Forelimb muscle (tissue), 1 donor: Measurements from ENCODE around the gene SLC6A17. TPM values are rescaled to one million over a fixed set of nuclear protein-coding genes. Genes with fewer than 3 reads are reported as not detected.

ENCODE experiments used
- DNase-seq: peaks from one replicate; pipeline ENCODE4 v3.0.0-alpha.2; 2013; ENCODE audit warnings: low read depth
- polyA plus RNA-seq: library from polyadenylated mRNA; unstranded; fragments of 120-200 nt; gene quantifications from one replicate; pipeline ENCODE4 v1.2.1, GENCODE V29; 2013; ENCODE audit not compliant: insufficient read length

Gene SLC6A17
- polyA plus RNA-seq, 1 donor: 0.25 TPM

DNA sequence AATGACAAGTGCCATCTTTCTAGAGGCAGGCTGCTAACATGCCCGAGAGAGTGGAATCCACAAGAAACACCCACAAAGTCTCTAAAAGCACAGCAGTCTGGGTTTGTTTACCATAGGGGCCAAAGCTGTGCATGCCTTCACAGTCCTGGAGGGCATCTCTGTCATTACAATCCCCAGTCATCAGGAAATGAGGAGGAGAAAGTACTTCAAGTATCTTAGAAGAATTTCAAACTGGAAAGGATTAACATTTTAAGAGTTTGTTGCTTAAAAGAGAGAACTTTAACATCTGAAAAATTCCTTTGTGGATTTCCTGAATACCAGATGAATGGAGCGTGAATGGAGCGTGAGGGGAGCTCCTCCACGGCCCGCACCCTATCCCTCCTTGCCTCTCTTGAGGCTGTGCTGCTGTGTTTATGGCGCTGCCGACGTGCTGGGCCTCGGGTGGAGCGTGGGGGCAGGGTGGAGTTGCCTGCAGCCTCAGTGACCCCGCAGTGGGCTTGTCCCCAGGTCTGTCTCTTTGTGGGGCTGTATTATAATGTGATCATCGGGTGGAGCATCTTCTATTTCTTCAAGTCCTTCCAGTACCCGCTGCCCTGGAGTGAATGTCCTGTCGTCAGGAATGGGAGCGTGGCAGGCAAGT is 23.3 kb downstream of the SLC6A17 start:
- DNase-seq: no peak

- no peak for DNase-seq
Measured at GRCh38 chr1:110174961-110175360, 24.7 kb downstream of the SLC6A17 start.

DNA sequence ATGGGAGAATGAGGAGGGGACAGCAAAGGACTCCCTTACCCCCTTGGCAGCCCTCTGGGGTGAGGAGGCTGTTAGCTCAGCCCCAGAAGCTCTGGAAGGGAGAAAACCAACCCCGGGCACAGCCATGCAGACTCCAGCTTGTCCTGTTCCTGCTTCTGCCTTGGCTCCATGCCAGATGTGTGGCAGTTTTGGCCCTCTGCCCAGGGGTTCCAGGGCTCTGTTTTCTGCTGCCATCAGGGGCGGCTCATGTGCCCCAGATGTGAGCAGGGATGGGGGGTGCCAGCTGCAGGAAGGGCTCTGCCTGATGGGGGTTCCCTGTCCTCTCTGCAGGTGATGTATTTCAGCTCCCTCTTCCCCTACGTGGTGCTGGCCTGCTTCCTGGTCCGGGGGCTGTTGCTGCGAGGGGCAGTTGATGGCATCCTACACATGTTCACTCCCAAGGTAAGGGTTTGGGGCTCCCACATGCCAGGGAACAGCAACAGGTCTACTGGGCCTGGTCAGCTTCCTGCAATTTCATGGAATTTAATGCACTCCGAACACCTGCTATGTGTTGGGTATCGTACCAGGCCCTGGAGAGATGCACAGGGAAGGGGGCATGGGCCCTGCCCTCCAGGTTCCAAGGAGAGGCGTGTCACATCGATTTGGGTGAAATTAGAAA is 26.1 kb downstream of the SLC6A17 start:
- no peak for DNase-seq

DNA sequence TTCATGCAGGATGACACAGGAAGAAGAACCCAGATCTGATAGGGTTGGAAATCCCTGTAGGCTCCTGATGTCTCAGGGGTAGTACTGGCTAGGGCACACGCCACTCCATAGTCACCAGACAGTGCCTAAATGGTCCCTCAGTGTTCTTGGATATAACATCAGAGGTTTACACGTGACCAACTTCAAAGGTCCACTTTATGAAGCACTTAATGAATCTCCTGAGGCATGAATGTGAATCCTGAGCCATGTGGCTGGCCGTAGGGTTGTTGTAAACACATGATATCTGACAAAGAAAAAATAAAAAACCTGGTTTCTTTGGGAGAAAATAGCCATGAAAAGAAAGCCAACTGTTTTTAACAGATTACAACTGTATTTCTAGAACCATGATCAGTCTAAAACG is 27.5 kb downstream of the SLC6A17 start:
- no peak for DNase-seq

GRCh38 chr1:110183642-110184167 is 33.4 kb downstream of the SLC6A17 start:
- DNase-seq: no peak

GRCh38 chr1:110184446-110184845 is 34.2 kb downstream of the SLC6A17 start:
- no peak for DNase-seq

GRCh38 chr1:110185181-110185580 is 34.9 kb downstream of the SLC6A17 start:
- no peak for DNase-seq

DNA sequence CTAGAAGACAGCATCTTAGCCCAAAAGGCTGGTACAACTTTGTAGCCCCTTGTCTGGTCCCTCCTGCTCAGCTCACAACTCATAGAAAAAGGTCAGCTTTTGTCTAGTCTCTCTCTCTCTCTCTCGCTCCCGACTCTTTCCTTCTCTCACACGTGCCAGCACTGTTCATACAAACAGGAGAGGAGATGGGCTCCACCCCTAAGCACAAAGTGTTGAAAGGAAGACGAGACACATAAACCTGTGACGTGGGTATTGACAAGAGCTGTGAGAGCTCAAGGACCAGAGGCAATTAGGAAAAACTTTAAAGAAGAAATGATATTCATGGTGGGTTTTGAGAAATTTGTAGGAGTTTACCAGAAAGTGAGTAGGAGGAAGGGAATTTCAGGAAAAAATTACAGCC is 36.3 kb downstream of the SLC6A17 start:
- no peak for DNase-seq

- DNase-seq: no peak
Measured at GRCh38 chr1:110187139-110187890, 37.0 kb downstream of the SLC6A17 start.

DNA sequence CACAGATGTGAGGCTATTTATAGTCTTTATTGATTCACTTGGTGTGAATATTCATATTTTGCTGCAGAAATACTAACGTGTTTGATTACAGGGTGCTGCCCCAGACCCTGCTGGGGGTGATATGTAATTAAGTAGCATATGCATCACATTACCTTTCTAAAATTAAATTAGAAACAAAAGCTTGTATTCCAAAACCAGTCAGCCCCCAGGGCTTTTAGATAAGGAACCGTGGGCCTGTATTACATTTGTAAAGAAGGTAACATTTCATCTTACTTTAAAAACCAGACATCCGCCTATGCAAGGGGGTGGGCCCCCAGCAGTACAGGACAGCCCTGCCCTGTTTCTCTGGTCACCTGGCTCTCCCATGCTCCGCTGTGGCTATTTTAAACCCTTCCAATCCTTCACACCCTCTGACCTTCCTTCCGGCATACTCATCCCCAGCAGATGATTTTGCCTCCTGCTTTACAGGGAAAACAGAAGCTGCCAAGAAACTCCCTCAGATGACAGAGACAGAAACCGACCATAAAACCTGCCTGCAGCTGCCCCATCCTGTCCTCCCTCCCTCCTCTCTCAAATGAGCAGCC is 37.8 kb downstream of the SLC6A17 start:
- DNase-seq: no peak

DNA sequence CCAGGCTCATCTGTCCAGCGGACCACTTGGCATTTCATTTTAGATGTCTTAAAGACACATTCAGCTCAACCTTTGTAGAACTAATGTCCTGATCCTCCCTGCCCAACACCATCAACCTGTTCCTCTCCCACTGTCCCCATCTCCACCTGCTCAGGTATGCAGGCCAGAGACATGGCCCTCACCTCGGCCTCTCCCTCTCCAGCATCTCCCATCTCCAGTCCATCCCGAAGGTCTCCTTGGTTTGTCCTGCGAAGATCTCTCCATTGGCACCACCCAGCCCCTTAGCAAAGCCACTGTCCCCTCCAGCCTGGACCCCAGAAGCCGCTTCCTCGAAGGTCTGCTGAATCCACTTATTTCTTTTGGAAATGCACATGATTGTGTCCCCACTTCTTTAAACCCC is 38.9 kb downstream of the SLC6A17 start:
- DNase-seq: no peak

GRCh38 chr1:110190282-110190929 is 40.1 kb downstream of the SLC6A17 start:
- DNase-seq: no peak

- no peak for DNase-seq
Measured at GRCh38 chr1:110192541-110192940, 42.2 kb downstream of the SLC6A17 start.

DNA sequence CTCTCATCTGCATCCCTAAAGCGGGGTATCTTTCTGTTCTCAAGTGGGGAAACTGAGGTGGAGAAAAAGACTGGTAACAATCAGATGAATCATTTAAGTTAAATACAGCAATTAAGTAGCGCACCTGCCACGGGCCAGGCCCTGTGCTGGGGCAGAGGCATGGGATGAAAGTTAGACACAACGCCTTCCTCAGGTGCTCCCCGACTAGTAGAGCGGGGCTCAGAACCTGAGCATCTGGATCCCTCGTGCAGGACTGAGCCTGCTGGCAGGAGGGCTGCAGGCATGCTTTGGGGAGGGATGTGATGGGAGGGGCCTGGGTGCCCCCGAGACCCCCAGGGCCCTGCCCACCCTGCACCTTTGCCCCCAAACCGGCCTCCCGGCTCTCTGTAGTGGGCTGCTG is 44.9 kb downstream of the SLC6A17 start:
- DNase-seq: no peak

GRCh38 chr1:110196917-110197765 is 46.8 kb downstream of the SLC6A17 start:
- no peak for DNase-seq

DNA sequence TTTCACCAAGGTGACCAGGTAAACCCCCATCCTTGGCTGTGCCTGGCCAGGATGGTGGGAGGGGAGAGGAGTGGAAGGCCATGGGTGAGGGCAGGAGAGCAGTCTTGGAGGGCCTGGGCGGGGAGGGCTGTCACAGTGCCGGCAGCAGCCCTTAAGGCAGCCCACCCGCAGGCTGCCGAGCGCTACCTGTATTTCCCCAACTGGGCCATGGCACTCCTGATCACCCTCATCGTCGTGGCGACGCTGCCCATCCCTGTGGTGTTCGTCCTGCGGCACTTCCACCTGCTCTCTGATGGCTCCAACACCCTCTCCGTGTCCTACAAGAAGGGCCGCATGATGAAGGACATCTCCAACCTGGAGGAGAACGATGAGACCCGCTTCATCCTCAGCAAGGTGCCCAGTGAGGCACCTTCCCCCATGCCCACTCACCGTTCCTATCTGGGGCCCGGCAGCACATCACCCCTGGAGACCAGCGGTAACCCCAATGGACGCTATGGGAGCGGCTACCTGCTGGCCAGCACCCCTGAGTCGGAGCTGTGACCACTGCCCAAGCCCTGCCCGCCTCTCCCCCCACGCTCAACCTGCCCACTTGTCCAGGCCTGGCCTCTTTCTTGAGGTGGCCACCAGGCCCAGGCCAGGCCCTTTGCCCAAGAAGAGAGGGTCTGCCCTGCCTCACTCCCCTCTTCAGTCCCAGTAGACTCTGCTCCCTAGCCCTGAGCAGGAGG is 47.8 kb downstream of the SLC6A17 start:
- DNase-seq: no peak

DNA sequence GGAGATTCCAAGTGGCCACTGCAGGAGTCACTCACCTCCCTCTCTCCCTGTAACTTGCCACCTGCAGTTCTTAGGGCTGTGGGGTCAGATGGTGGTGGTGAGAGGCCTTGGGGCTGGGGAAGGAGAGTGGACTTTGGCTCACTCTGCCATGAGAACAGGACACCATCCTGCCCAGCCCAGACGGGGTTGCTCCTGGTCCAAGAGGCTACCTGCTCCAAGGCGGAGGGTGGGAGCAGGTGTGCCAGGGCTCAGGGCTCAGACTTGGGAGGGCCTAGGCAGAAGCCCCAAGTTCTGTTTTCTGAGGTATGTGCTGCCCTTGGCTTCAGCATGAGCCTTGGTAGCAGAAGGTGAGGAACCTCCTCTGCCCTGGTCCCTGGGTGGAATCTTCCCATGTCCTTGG is 48.5 kb downstream of the SLC6A17 start:
- DNase-seq: no peak

DNA sequence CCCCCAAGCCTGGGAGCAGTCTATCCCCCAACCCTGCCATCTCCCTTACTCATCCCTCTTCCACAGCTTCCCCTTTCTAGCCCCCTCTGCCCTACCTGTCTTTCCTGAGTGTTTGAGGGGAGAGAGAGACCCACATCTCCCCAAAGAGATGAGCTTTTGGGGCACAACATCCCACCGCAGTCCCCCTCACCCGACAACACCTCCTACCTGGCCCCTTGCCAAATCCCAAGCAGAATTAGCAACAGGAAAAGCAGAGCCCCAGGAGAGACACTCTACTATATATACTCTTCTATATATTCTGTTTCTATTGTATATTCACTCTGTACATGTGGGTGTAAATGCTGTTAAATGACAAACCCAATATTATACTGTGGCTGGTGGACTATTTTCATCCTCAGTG is 49.9 kb downstream of the SLC6A17 start:
- no peak for DNase-seq

GRCh38 chr1:110200666-110201065 is 50.4 kb downstream of the SLC6A17 start:
- no peak for DNase-seq

DNA sequence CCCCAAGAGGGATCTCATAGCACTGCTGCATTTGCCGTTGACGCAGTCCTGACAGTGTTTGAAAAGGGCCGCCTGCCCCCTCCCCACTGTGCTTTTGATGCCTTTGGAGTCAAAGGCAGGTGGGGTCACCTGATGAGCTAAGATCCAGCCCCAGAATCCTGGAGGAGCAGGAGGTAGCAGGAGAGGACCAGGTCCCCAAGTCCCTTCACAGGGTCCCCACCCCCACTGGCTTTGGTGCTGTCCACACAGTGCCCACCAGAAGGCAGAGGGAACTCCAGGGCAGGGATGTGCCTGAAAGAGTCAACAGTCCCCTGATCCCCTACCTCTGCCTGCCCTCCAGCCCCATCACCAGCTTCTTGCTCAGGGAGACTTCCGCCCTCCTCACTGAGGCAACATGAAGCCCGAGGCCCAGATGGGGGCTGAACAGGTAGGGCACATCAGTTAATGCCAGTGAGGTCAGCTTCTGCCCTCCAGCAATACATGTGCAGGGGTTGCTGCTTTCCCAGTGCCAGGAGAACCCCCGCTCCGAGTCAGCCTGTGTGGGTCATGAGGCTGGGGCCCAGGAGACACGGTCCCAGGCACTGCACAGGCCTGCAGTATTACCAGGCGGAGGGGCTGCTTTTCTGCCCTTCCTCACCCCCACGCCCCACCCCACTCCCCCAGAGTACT is 51.0 kb downstream of the SLC6A17 start:
- no peak for DNase-seq
